K562 (cell line): ENCODE measurements around the gene TFEB. TPM values are rescaled to one million over a fixed set of nuclear protein-coding genes. Genes with fewer than 3 reads are reported as not detected.

Experiments used
- ATAC-seq: fragments of 200-7000 bp; cut with Tn5 transposase; 3 replicates; pipeline ENCODE4 v1.9.1; 2020; ENCODE audit warnings: moderate library complexity
- BruUV-seq: library from RNA; stranded (reverse); fragments of 400-500 nt; replicated peaks from 2 replicates; lab custom pipeline; 2021; lab: Mats Ljungman, UMichigan
- CTCF ChIA-PET: fragments of 300-600 bp; formaldehyde crosslinking; extraction: SDS; loops from one replicate; lab custom pipeline; 2021; ENCODE audit warnings: low intra/inter-chr PET ratio; lab: Yijun Ruan, JAX
- POLR2A ChIA-PET: fragments of 300-600, 350-650 bp; sonication (Branson Sonifier 250); formaldehyde crosslinking; extraction: SDS; loops from one replicate; lab custom pipeline; 2021; ENCODE audit warnings: antibody characterized with exemption, inconsistent platforms; lab: Yijun Ruan, JAX
- DNase-seq, 4 experiments: peaks; one replicate each; pipeline versions ENCODE4 v3.0.0 to v3.0.0-alpha.2; 2011 to 2018; ENCODE audit warnings: low spot score in 3 of 4, mixed read lengths in 3 of 4; ENCODE audit errors: extremely low read depth in 1 of 4
- FAIRE-seq: peaks from 2 replicates; lab custom pipeline; 2011; peaks lifted over from hg19 to GRCh38; lab: Jason Lieb, UNC
- H2AFZ ChIP-seq: 2 replicates; pipeline ENCODE4 v1.6.0; 2011; ENCODE audit warnings: low read depth, low read length, control low read depth, inconsistent platforms
- H3K27ac ChIP-seq: fragments of 200-600 bp; 3 replicates; pipeline ENCODE4 v1.8.0; 2011; ENCODE audit warnings: low read depth, mild to moderate bottlenecking, control low read depth, inconsistent platforms, low read length, moderate library complexity, mixed read lengths; ENCODE audit errors: extremely low read depth
- H3K27me3 ChIP-seq, 2 experiments: fragments of 300-600 bp in 1 of 2; 2 replicates in 1 of 2; 3 replicates in 1 of 2; pipeline versions ENCODE4 v1.6.0 to v1.8.0; 2011; ENCODE audit warnings: inconsistent platforms in 2 of 2, low read length in 2 of 2, mild to moderate bottlenecking in 1 of 2, mixed read lengths in 1 of 2, moderate library complexity in 1 of 2; ENCODE audit not compliant: control insufficient read depth in 2 of 2, insufficient read depth in 2 of 2
- H3K36me3 ChIP-seq: fragments of 300-600 bp; 3 replicates; pipeline ENCODE4 v1.8.0; 2011; ENCODE audit warnings: mild to moderate bottlenecking, low read length, inconsistent platforms; ENCODE audit not compliant: control insufficient read depth, insufficient read depth
- H3K4me1 ChIP-seq, 2 experiments: fragments of 200-600 bp in 1 of 2; replicated peaks in 1 of 2; 2 replicates in 1 of 2; 3 replicates in 1 of 2; pipeline versions ENCODE4 v1.5.1 to v1.8.0; 2011; ENCODE audit warnings: inconsistent platforms in 2 of 2, low read length in 2 of 2, mild to moderate bottlenecking in 1 of 2, mixed read lengths in 1 of 2, moderate library complexity in 1 of 2; ENCODE audit not compliant: control insufficient read depth in 2 of 2, insufficient read depth in 2 of 2
- H3K4me2 ChIP-seq: 2 replicates; pipeline ENCODE4 v1.6.1; 2011; ENCODE audit warnings: low read length, control low read depth, inconsistent platforms, mixed read lengths; ENCODE audit not compliant: insufficient read depth
- H3K4me3 ChIP-seq: fragments of 200-600 bp; sonication (generic), shearing (Covaris generic); 2 replicates; pipeline ENCODE4 v1.5.1; 2016; ENCODE audit warnings: control low read depth, inconsistent platforms
- H3K79me2 ChIP-seq: fragments of 200-600 bp; 3 replicates; pipeline ENCODE4 v1.8.0; 2011; ENCODE audit warnings: low read length, inconsistent platforms; ENCODE audit not compliant: control insufficient read depth, insufficient read depth
- H3K9ac ChIP-seq, 2 experiments: 2 replicates each; pipeline versions ENCODE4 v1.6.0 to v1.6.1; 2011; ENCODE audit warnings: low read depth in 2 of 2, low read length in 2 of 2, control low read depth in 1 of 2, inconsistent platforms in 1 of 2, mild to moderate bottlenecking in 1 of 2, mixed read lengths in 1 of 2; ENCODE audit not compliant: insufficient read depth in 1 of 2
- H3K9me1 ChIP-seq: one replicate; pipeline ENCODE4 v1.6.0; 2011; ENCODE audit warnings: inconsistent platforms, mild to moderate bottlenecking, low read length, moderate library complexity; ENCODE audit not compliant: control insufficient read depth, insufficient read depth
- H3K9me3 ChIP-seq: replicated peaks from 2 replicates; pipeline ENCODE4 v1.5.1; 2011; ENCODE audit warnings: low read depth, low read length, inconsistent platforms; ENCODE audit not compliant: control insufficient read depth, insufficient read depth
- H4K20me1 ChIP-seq: replicated peaks from 2 replicates; pipeline ENCODE4 v1.6.1; 2011; ENCODE audit warnings: low read length, inconsistent platforms, mixed read lengths; ENCODE audit not compliant: control insufficient read depth, insufficient read depth
- NCOA4 ChIP-seq: fragments of 450-650 bp; IDR thresholded peaks from 2 replicates; pipeline ENCODE4 v1.6.1; 2018; ENCODE audit warnings: mild to moderate bottlenecking; ENCODE audit not compliant: partially characterized antibody
- POLR2G ChIP-seq: fragments of 200-400 bp; formaldehyde crosslinking; IDR thresholded peaks from 2 replicates; pipeline ENCODE4 v1.6.1; 2017; ENCODE audit warnings: low read depth, mild to moderate bottlenecking, antibody characterized with exemption, low read length, moderate library complexity
- RBM15 ChIP-seq: fragments of 200-400 bp; formaldehyde crosslinking; IDR thresholded peaks from 2 replicates; pipeline ENCODE4 v1.6.1; 2018; ENCODE audit warnings: mild to moderate bottlenecking, low read length, moderate library complexity; ENCODE audit not compliant: insufficient read depth
- SETDB1 ChIP-seq: IDR thresholded peaks from one replicate; pipeline ENCODE4 v1.6.1; 2012; ENCODE audit warnings: low read length, control low read depth, inconsistent platforms
- WGBS: fragments of 100-300 bp; shearing (Covaris generic); methylation state at CpG from one replicate; pipeline ENCODE4 v1.1.6; 2016; ENCODE audit warnings: low coverage, mixed read lengths; ENCODE audit not compliant: insufficient coverage; ENCODE audit errors: missing lambda C conversion rate; 5-methylcytosine and 5-hydroxymethylcytosine counted together
- in situ Hi-C: fragments of 300-500 bp; cut with MboI; formaldehyde crosslinking; loops from 4 replicates; pipeline ENCODE4 v1.15.0; 2018; ENCODE audit warnings: inconsistent platforms, mixed read lengths
- intact Hi-C: fragments of 100-400 bp; cut with micrococcal nuclease; formaldehyde crosslinking; loops from 2 replicates; pipeline ENCODE4 v1.14.2; 2022
- polyA plus RNA-seq, 8 experiments: library from polyadenylated mRNA; depleted of rRNA in 4 of 8; stranded (reverse) in 5 of 8; unstranded in 3 of 8; fragments of >200 nt; fragmentation: Nextera tagmentation in 2 of 8; fragmentation: Illumina TruSeq in 1 of 8; extraction: Ambion mirVana in 2 of 8; extraction: Trizol in 1 of 8; gene quantifications; 2 replicates each; pipeline versions ENCODE4 v1.2.1 to v1.2.3, GENCODE V29; 2011 to 2014; ENCODE audit warnings: inconsistent platforms in 1 of 8, missing spikeins in 1 of 8
- total RNA-seq, 7 experiments: library from RNA; depleted of rRNA in 6 of 7; stranded (reverse); fragments of >200 nt in 6 of 7; fragmentation: Illumina TruSeq in 2 of 7; extraction: Trizol in 2 of 7; gene quantifications; 2 replicates each; pipeline versions ENCODE4 v1.2.1 to v1.2.3, GENCODE V29; 2011 to 2021; ENCODE audit warnings: low replicate concordance in 1 of 7
- TF ChIP-seq, protein P1 (sequence below): sonication (generic); formaldehyde crosslinking; IDR thresholded peaks from 2 replicates; pipeline ENCODE4 v1.8.1; 2023; ENCODE audit warnings: mild to moderate bottlenecking, missing genetic modification reagents, moderate library complexity

TFEB gene
- total and polyA plus RNA-seq, 9 of the 15 experiments (the other 6 are each of a cell fraction or from before 2014, with no cell fraction given), result 0.04 to 4.7 (median 2.0) TPM

DNA sequence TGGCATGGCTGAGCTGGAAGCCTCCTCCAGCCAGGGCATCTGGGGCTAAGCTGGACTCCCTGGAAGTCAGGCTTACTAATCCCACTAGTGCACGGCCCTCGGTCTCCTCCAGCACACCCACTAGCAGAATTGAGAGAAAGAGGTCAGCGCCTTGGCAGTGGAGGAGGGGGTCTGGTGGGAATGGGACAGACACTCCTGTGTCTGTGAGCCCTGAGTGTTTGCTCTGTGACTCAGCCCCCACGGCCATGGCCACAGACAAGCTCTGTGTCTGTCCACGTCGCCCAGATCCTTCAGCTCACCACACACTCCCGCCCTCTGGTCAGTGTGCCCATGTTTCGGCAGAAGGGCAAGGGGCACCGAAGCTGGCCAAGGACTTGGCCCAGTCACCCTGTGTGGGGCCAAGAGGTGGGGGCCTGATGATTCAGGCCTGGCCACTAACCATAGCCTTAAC, 88.3 kb downstream of the TFEB start:
- BruUV-seq, result no TSS peak
- Histone ChIP-seq H2AFZ (no peak overlapping the region), H3K4me3 (no peak overlapping the region), H3K27ac (no peak overlapping the region), H3K36me3 (no peaks in the 10 kb centered on the region), H3K9me1 (no peaks in the 10 kb centered on the region), H3K79me2 (no peaks in the 10 kb centered on the region), H3K9me3 (no peaks in the 10 kb centered on the region), H3K4me1 (0 out of 5 replicates have a peak, but pooled peaks cover 0 to 3% of the 10 kb centered on the region in 2 experiments), H3K27me3 (peaks cover 34 to 69% of the 10 kb centered on the region in 2 experiments; a peak in 4 of 5 replicates), H3K4me2 (no peak overlapping the region), H3K9ac (no peak overlapping the region), H4K20me1 (peaks cover 22% of the 10 kb centered on the region)
- TF ChIP-seq NCOA4, result no peak
- TF ChIP-seq, protein P1, sequence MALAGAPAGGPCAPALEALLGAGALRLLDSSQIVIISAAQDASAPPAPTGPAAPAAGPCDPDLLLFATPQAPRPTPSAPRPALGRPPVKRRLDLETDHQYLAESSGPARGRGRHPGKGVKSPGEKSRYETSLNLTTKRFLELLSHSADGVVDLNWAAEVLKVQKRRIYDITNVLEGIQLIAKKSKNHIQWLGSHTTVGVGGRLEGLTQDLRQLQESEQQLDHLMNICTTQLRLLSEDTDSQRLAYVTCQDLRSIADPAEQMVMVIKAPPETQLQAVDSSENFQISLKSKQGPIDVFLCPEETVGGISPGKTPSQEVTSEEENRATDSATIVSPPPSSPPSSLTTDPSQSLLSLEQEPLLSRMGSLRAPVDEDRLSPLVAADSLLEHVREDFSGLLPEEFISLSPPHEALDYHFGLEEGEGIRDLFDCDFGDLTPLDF (CRISPR knock-in tag), result no peak
- TF ChIP-seq POLR2G, result no peak
- no peak for TF ChIP-seq SETDB1
- no peak for TF ChIP-seq RBM15
- ATAC-seq (no peak), FAIRE-seq (no peak), DNase-seq (no peak)
- intact Hi-C loops (no loop called here), in situ Hi-C loops (no loop called here)
- ChIA-PET POLR2A (interaction anchor here (0.6 kb wide), 1 partner anchor 10 kb away, joined by 4 read pairs; no protein-coding TSS in a partner anchor), CTCF (no interaction called here)
- 10% methylated on average over 9 of the region's 9 CpGs for WGBS
